DND-41 (cell line): ENCODE results near the gene ITPR1.

Experiments
- ATAC-seq: fragments of 200-7000 bp; cut with Tn5 transposase; 3 replicates; pipeline ENCODE4 v1.9.1; 2021; ENCODE audit warnings: low read depth; ENCODE audit not compliant: insufficient read depth
- DNase-seq: peaks from one replicate; pipeline ENCODE4 v3.0.0-alpha.2; 2020
- H2AFZ ChIP-seq: 2 replicates; pipeline ENCODE4 v1.6.0; 2012; ENCODE audit warnings: low read depth, low read length
- H3K27ac ChIP-seq: 2 replicates; pipeline ENCODE4 v1.5.1; 2012; ENCODE audit warnings: low read length, inconsistent platforms
- H3K27me3 ChIP-seq: fragments of 200-600 bp; sonication (generic); 2 replicates; pipeline ENCODE4 v1.6.0; 2012; ENCODE audit warnings: low read length, mild to moderate bottlenecking, inconsistent platforms; ENCODE audit not compliant: insufficient read depth, poor library complexity
- H3K36me3 ChIP-seq: 2 replicates; pipeline ENCODE4 v1.5.1; 2012; ENCODE audit warnings: low read length, inconsistent platforms; ENCODE audit not compliant: insufficient read depth
- H3K4me1 ChIP-seq: 2 replicates; pipeline ENCODE4 v1.5.1; 2012; ENCODE audit warnings: mild to moderate bottlenecking, low read length; ENCODE audit not compliant: insufficient read depth
- H3K4me2 ChIP-seq: 2 replicates; pipeline ENCODE4 v1.6.0; 2012; ENCODE audit warnings: mild to moderate bottlenecking, moderate library complexity, low read length, inconsistent platforms; ENCODE audit not compliant: insufficient read depth
- H3K4me3 ChIP-seq, 2 experiments: fragments of 200-600 bp in 1 of 2; shearing (Covaris generic) in 1 of 2; 2 replicates each; pipeline ENCODE4 v1.5.1; 2012 to 2016; ENCODE audit warnings: inconsistent platforms in 2 of 2, low read length in 2 of 2, mild to moderate bottlenecking in 2 of 2, low read depth in 1 of 2, moderate library complexity in 1 of 2
- H3K79me2 ChIP-seq: 2 replicates; pipeline ENCODE4 v1.6.0; 2012; ENCODE audit warnings: low read length, inconsistent platforms; ENCODE audit not compliant: insufficient read depth
- H3K9ac ChIP-seq: 2 replicates; pipeline ENCODE4 v1.6.0; 2012; ENCODE audit warnings: low read depth, mild to moderate bottlenecking, inconsistent platforms, low read length, moderate library complexity
- H3K9me3 ChIP-seq: 2 replicates; pipeline ENCODE4 v1.5.1; 2012; ENCODE audit warnings: low read length, moderate library complexity, mild to moderate bottlenecking, inconsistent platforms; ENCODE audit not compliant: insufficient read depth, severe bottlenecking
- H4K20me1 ChIP-seq: 2 replicates; pipeline ENCODE4 v1.6.0; 2012; ENCODE audit warnings: low read length; ENCODE audit not compliant: insufficient read depth
- EZH2 ChIP-seq: IDR thresholded peaks from 3 replicates; pipeline ENCODE4 v1.6.1; 2012; ENCODE audit warnings: borderline replicate concordance, low read depth, mild to moderate bottlenecking, moderate library complexity, low read length, inconsistent platforms; ENCODE audit not compliant: severe bottlenecking
- TF ChIP-seq, protein P1 (sequence below): IDR thresholded peaks from 2 replicates; pipeline ENCODE4 v1.5.1; 2012; ENCODE audit warnings: borderline replicate concordance, low read length, moderate library complexity, mild to moderate bottlenecking; ENCODE audit not compliant: poor library complexity, severe bottlenecking; ENCODE audit errors: extremely low read depth

The ITPR1 gene

DNA sequence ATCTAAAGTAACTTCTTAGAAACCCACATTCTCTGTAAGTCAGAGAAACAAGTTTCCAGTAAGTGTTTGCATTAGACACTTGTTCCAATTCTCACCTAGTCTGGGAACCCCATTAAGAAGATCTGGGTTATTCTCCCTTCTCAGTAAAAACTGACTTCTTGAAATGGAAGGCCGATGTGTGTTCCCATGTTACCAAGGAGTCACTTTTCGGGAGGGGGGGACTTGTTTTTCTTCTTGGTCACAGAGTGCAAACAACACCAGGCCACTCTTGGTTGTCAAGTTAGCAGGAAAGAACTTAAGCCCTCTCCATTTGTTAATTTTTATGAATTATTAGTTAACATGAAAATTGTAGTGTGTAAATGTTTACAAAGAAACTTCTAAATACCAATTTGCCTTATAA is 55.6 kb downstream of the ITPR1 start:
- H2AFZ ChIP-seq = no peak overlapping the region
- DNase-seq = no peak
- no peak for ATAC-seq
- H3K4me1 ChIP-seq = no peaks in the 10 kb centered on the region
- TF ChIP-seq EZH2 = no peak
- TF ChIP-seq, protein P1, sequence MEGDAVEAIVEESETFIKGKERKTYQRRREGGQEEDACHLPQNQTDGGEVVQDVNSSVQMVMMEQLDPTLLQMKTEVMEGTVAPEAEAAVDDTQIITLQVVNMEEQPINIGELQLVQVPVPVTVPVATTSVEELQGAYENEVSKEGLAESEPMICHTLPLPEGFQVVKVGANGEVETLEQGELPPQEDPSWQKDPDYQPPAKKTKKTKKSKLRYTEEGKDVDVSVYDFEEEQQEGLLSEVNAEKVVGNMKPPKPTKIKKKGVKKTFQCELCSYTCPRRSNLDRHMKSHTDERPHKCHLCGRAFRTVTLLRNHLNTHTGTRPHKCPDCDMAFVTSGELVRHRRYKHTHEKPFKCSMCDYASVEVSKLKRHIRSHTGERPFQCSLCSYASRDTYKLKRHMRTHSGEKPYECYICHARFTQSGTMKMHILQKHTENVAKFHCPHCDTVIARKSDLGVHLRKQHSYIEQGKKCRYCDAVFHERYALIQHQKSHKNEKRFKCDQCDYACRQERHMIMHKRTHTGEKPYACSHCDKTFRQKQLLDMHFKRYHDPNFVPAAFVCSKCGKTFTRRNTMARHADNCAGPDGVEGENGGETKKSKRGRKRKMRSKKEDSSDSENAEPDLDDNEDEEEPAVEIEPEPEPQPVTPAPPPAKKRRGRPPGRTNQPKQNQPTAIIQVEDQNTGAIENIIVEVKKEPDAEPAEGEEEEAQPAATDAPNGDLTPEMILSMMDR = no peak
- H3K4me3 ChIP-seq = no peak overlapping the region
- H3K9me3 ChIP-seq = no peaks in the 10 kb centered on the region
- H3K27ac ChIP-seq = no peak overlapping the region
- no peak overlapping the region for H3K9ac ChIP-seq
- H3K27me3 ChIP-seq = no peaks in the 10 kb centered on the region
- no peaks in the 10 kb centered on the region for H3K36me3 ChIP-seq
- no peaks in the 10 kb centered on the region for H3K79me2 ChIP-seq
- no peak overlapping the region for H3K4me2 ChIP-seq
- H4K20me1 ChIP-seq = no peaks in the 10 kb centered on the region

GRCh38 chr3:4549896-4550295 is 56.7 kb downstream of the ITPR1 start:
- H3K4me2 ChIP-seq = no peak overlapping the region
- H3K9me3 ChIP-seq = no peaks in the 10 kb centered on the region
- H3K79me2 ChIP-seq = no peaks in the 10 kb centered on the region
- H3K27ac ChIP-seq = no peak overlapping the region
- H4K20me1 ChIP-seq = no peaks in the 10 kb centered on the region
- TF ChIP-seq, protein P1 = no peak
- TF ChIP-seq EZH2 = no peak
- H2AFZ ChIP-seq = no peak overlapping the region
- no peaks in the 10 kb centered on the region for H3K4me1 ChIP-seq
- no peaks in the 10 kb centered on the region for H3K36me3 ChIP-seq
- no peaks in the 10 kb centered on the region for H3K27me3 ChIP-seq
- no peak overlapping the region for H3K4me3 ChIP-seq
- no peak overlapping the region for H3K9ac ChIP-seq
- DNase-seq (no peak), ATAC-seq (no peak)

DNA sequence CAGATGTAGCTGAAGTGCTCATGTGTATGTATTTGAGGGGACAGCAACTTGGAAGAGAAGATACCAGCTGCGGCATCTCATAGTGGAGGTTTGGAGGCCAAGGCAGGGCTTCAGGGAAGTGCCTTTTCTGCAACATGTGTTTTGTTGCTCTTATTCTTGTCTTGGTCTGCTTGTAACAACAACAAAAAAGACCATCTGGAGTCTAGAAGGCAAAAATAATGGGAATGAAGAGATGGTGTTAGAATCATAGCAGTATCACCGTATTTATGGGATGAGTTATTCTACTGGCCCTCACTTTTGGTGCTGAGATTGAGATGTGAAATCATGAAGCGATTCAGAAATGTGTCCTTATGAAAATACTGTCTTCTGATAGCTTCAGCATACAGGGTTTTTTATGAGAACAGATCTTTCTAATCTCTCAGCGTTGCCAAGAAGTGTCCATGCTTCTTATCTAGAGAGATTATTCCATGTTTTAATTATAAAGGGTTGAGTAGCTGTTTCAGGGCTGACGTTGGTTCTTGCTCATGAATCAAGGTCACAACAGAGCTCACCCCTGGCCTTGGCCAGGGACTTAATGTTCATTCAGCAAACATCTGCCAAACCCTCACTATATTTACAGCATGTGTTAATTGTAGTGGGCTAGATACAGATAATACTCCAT is 58.0 kb downstream of the ITPR1 start:
- Histone ChIP-seq H3K9me3 (no peaks in the 10 kb centered on the region), H2AFZ (no peak overlapping the region), H3K4me2 (no peak overlapping the region), H4K20me1 (no peaks in the 10 kb centered on the region), H3K79me2 (no peaks in the 10 kb centered on the region), H3K27ac (no peak overlapping the region), H3K27me3 (no peaks in the 10 kb centered on the region), H3K4me3 (no peak overlapping the region), H3K36me3 (no peaks in the 10 kb centered on the region), H3K4me1 (no peaks in the 10 kb centered on the region), H3K9ac (no peak overlapping the region)
- no peak for DNase-seq
- no peak for ATAC-seq
- TF ChIP-seq, protein P1 = no peak
- TF ChIP-seq EZH2 = no peak
